Measurements from ENCODE around the gene TMEM38A. TPM values are rescaled to one million over a fixed set of nuclear protein-coding genes. Genes with fewer than 3 reads are reported as not detected.
"Not testable (repeated sequence)": the region's sequence is repeated elsewhere in the genome, so short reads cannot be mapped to it uniquely, and the experiment has no call there.

TMEM38A gene
- total and polyA plus RNA-seq, 4 donors = 3.1 to 6.2 (median 3.9) TPM

GRCh38 chr19:16661480-16662034 is 618 bp downstream of the TMEM38A start:
- H3K27ac ChIP-seq (ENCODE audit: low read depth in 1 of 2, low read length in 2 of 2) = peak overlapping the region; percentile 54 to 57
- H3K4me1 ChIP-seq (ENCODE audit: control insufficient read depth in 4 of 4, insufficient read depth in 4 of 4, low read length in 3 of 4) = peaks cover 0 to 34% (median 21%) of the 10 kb centered on the region in 4 donors
- H3K4me3 ChIP-seq (ENCODE audit: low read depth in 1 of 3, low read length in 3 of 3) = peak overlapping the region in 2 of 3 donors; percentile 75
- no peak for TF ChIP-seq ATF3 (IDR thresholded peaks at IDR 0.05)
- no peak for TF ChIP-seq GABPA (IDR thresholded peaks at IDR 0.05 in 1 of 2, conservative IDR thresholded peaks at IDR 0.05 in 1 of 2)
- peak; percentile 66 for TF ChIP-seq NR2F2 (IDR thresholded peaks at IDR 0.05)
- peak; percentile 66 to 82 for TF ChIP-seq RXRA (IDR thresholded peaks at IDR 0.05)
- no peak for TF ChIP-seq TAF1 (conservative IDR thresholded peaks at IDR 0.05)
- H3K27me3 ChIP-seq (ENCODE audit: control insufficient read depth in 4 of 4, insufficient read depth in 4 of 4, low read length in 3 of 4) = no peaks in the 10 kb centered on the region
- H3K36me3 ChIP-seq (ENCODE audit: control insufficient read depth in 4 of 4, insufficient read depth in 3 of 4, low read depth in 1 of 4, low read length in 3 of 4) = peaks cover 0 to 10% (median 3%) of the 10 kb centered on the region in 4 donors
- DNase-seq (ENCODE audit: low spot score) = no peak
- H3K9me3 ChIP-seq (ENCODE audit: control insufficient read depth in 4 of 4, low read length in 3 of 4) = no peaks in the 10 kb centered on the region
- 2% methylated on average over 31 of the region's 31 CpGs for WGBS
- peak overlapping the region in 1 of 2 donors; percentile 45 for H3K9ac ChIP-seq (ENCODE audit: low read depth in 1 of 2, low read length in 2 of 2)

DNA sequence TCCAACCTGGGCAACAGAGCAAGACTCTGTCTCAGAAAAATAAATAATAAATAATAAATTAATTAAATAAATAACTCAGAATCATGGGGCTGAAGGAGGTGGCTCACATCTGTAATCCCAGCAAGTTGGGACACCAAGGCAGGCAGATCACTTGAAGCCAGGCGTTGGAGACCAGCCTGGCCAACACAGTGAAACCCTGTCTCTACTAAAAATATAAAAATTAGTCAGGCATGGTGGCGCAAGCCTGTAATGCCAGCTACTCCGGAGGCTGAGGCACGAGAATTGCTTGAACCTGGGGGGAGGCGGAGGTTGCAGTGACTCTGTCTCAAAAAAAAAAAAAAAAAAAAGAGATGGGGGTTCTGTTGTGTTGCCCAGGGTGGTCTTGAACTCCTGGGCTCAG is 7.2 kb downstream of the TMEM38A start:
- DNase-seq (ENCODE audit: low spot score) = no peak
- Histone ChIP-seq H3K27ac (ENCODE audit: low read depth in 1 of 2, low read length in 2 of 2) (no peak overlapping the region), H3K9ac (ENCODE audit: low read depth in 1 of 2, low read length in 2 of 2) (no peak overlapping the region), H3K4me3 (ENCODE audit: low read depth in 1 of 3, low read length in 3 of 3) (no peak overlapping the region), H3K4me1 (ENCODE audit: control insufficient read depth in 4 of 4, insufficient read depth in 4 of 4, low read length in 3 of 4) (no peaks in the 10 kb centered on the region), H3K36me3 (ENCODE audit: control insufficient read depth in 4 of 4, insufficient read depth in 3 of 4, low read depth in 1 of 4, low read length in 3 of 4) (no peaks in the 10 kb centered on the region), H3K9me3 (ENCODE audit: control insufficient read depth in 4 of 4, low read length in 3 of 4) (no peaks in the 10 kb centered on the region), H3K27me3 (ENCODE audit: control insufficient read depth in 4 of 4, insufficient read depth in 4 of 4, low read length in 3 of 4) (no peaks in the 10 kb centered on the region)
- no peak for TF ChIP-seq HNF4G (IDR thresholded peaks at IDR 0.05)
- no peak for TF ChIP-seq FOXA1 (IDR thresholded peaks at IDR 0.05)
- TF ChIP-seq, protein P1, sequence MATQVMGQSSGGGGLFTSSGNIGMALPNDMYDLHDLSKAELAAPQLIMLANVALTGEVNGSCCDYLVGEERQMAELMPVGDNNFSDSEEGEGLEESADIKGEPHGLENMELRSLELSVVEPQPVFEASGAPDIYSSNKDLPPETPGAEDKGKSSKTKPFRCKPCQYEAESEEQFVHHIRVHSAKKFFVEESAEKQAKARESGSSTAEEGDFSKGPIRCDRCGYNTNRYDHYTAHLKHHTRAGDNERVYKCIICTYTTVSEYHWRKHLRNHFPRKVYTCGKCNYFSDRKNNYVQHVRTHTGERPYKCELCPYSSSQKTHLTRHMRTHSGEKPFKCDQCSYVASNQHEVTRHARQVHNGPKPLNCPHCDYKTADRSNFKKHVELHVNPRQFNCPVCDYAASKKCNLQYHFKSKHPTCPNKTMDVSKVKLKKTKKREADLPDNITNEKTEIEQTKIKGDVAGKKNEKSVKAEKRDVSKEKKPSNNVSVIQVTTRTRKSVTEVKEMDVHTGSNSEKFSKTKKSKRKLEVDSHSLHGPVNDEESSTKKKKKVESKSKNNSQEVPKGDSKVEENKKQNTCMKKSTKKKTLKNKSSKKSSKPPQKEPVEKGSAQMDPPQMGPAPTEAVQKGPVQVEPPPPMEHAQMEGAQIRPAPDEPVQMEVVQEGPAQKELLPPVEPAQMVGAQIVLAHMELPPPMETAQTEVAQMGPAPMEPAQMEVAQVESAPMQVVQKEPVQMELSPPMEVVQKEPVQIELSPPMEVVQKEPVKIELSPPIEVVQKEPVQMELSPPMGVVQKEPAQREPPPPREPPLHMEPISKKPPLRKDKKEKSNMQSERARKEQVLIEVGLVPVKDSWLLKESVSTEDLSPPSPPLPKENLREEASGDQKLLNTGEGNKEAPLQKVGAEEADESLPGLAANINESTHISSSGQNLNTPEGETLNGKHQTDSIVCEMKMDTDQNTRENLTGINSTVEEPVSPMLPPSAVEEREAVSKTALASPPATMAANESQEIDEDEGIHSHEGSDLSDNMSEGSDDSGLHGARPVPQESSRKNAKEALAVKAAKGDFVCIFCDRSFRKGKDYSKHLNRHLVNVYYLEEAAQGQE (IDR thresholded peaks at IDR 0.05) = no peak
- no peak for TF ChIP-seq JUND (IDR thresholded peaks at IDR 0.05)
- no peak for TF ChIP-seq RXRA (IDR thresholded peaks at IDR 0.05)
- TF ChIP-seq EGR1 (IDR thresholded peaks at IDR 0.05; ENCODE audit: low read depth in 2 of 2) = no peak
- WGBS = 96% methylated on average over 5 of the region's 5 CpGs

DNA sequence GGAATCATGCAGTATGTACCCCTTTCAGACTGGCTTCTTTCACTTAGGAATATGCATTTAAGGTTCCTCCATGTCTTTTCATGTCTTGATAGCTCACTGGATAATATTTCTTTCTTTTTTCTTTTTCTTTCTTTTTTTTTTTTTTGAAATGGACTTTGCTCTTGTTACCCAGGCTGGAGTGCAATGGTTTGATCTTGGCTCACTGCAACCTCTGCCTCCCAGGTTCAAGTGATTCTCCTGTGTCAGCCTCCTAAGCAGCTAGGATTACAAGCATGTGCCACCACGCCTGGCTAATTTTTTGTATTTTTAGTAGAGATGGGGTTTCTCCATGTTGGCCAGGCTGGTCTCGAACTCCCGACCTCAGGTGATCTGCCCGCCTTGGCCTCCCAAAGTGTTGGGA is 7.8 kb downstream of the TMEM38A start:
- H3K27me3 ChIP-seq (ENCODE audit: control insufficient read depth in 4 of 4, insufficient read depth in 4 of 4, low read length in 3 of 4); DNase-seq (ENCODE audit: low spot score); H3K4me1 ChIP-seq (ENCODE audit: control insufficient read depth in 4 of 4, insufficient read depth in 4 of 4, low read length in 3 of 4); H3K27ac ChIP-seq (ENCODE audit: low read depth in 1 of 2, low read length in 2 of 2); H3K4me3 ChIP-seq (ENCODE audit: low read depth in 1 of 3, low read length in 3 of 3); H3K9me3 ChIP-seq (ENCODE audit: control insufficient read depth in 4 of 4, low read length in 3 of 4); H3K9ac ChIP-seq (ENCODE audit: low read depth in 1 of 2, low read length in 2 of 2); H3K36me3 ChIP-seq (ENCODE audit: control insufficient read depth in 4 of 4, insufficient read depth in 3 of 4, low read depth in 1 of 4, low read length in 3 of 4): not testable (repeated sequence)
- whole genome bisulfite sequencing = 96% methylated on average over 4 of the region's 4 CpGs
- peak; percentile 47 to 52 for TF ChIP-seq HNF4A (conservative IDR thresholded peaks at IDR 0.05)

Data from liver (tissue), 9 donors.